Measurements from ENCODE around the gene HMGB2.

DNA sequence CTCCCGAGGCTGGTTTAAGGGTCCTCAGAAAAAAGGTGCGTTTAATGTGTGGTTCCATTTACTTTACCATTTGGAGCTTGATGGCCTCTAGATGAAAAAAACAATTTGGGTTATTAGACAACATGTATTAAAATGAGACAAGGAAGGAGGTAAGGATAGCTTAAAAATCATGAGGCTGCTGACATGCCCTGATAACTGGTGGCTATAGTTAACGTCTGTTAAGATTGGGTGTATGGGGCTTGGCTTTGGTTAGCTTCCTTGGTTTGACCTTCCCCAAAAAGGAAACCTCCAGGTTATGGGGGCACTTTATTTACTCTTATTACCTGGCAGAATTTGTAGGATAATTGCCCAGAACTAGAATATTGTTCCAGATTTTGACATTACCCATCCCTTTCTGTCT, 51.5 kb downstream of the HMGB2 start:
- TF ChIP-seq, protein P1, sequence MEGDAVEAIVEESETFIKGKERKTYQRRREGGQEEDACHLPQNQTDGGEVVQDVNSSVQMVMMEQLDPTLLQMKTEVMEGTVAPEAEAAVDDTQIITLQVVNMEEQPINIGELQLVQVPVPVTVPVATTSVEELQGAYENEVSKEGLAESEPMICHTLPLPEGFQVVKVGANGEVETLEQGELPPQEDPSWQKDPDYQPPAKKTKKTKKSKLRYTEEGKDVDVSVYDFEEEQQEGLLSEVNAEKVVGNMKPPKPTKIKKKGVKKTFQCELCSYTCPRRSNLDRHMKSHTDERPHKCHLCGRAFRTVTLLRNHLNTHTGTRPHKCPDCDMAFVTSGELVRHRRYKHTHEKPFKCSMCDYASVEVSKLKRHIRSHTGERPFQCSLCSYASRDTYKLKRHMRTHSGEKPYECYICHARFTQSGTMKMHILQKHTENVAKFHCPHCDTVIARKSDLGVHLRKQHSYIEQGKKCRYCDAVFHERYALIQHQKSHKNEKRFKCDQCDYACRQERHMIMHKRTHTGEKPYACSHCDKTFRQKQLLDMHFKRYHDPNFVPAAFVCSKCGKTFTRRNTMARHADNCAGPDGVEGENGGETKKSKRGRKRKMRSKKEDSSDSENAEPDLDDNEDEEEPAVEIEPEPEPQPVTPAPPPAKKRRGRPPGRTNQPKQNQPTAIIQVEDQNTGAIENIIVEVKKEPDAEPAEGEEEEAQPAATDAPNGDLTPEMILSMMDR (IDR thresholded peaks at IDR 0.05) = no peak
- no peak for TF ChIP-seq POLR2A (IDR thresholded peaks at IDR 0.05)

Measured in esophagus squamous epithelium (tissue), 4 donors.